SHP77 treated with DMSO at 0.1 percent for 48 hours (cell line): ENCODE results near the gene PLD4.
A peak's percentile ranks its signal among the peaks of the same experiment; 100 is the strongest.
"Not testable (repeated sequence)": the region's sequence is repeated elsewhere in the genome, so short reads cannot be mapped to it uniquely, and the experiment has no call there.

Source experiments
- DNase-seq: peaks from one replicate; lab custom pipeline; 2025; lab: John Stamatoyannopoulos, UW

The PLD4 gene

GRCh38 chr14:104885973-104886689 lies 38.5 kb upstream of the PLD4 start:
- DNase-seq: no peak

- no peak for DNase-seq
Measured at GRCh38 chr14:104886690-104887622, 37.7 kb upstream of the PLD4 start.

- DNase-seq: no peak
Measured at GRCh38 chr14:104887623-104888488, 36.8 kb upstream of the PLD4 start.

- no peak for DNase-seq
Measured at GRCh38 chr14:104888489-104889374, 35.9 kb upstream of the PLD4 start.

GRCh38 chr14:104889375-104889757 lies 35.3 kb upstream of the PLD4 start:
- no peak for DNase-seq

- not testable (repeated sequence) for DNase-seq
Measured at GRCh38 chr14:104890292-104890691, 34.4 kb upstream of the PLD4 start.

GRCh38 chr14:104891121-104891551 lies 33.5 kb upstream of the PLD4 start:
- DNase-seq: no peak

GRCh38 chr14:104891664-104892530 lies 32.8 kb upstream of the PLD4 start:
- DNase-seq: no peak

- DNase-seq: no peak
Measured at GRCh38 chr14:104892531-104893434, 31.9 kb upstream of the PLD4 start.

- no peak for DNase-seq
Measured at GRCh38 chr14:104893435-104894207, 31.1 kb upstream of the PLD4 start.

- no peak for DNase-seq
Measured at GRCh38 chr14:104894331-104895206, 30.1 kb upstream of the PLD4 start.

- no peak for DNase-seq
Measured at GRCh38 chr14:104895207-104895785, 29.4 kb upstream of the PLD4 start.

GRCh38 chr14:104895786-104896661 lies 28.7 kb upstream of the PLD4 start:
- peak; percentile 82 for DNase-seq

GRCh38 chr14:104897330-104898194 lies 27.1 kb upstream of the PLD4 start:
- no peak for DNase-seq

GRCh38 chr14:104898195-104898558 lies 26.5 kb upstream of the PLD4 start:
- no peak for DNase-seq
